Posterior vena cava (tissue), 2 donors: ENCODE measurements around the gene ETV6. TPM values are rescaled to one million over a fixed set of nuclear protein-coding genes. Genes with fewer than 3 reads are reported as not detected.

Source experiments
- DNase-seq: peaks from one replicate; pipeline ENCODE4 v3.0.0-alpha.2; 2020; ENCODE audit warnings: low spot score
- intact Hi-C, 2 donors: fragments of 100-400 bp; cut with DNase I; formaldehyde crosslinking; loops; one replicate each; pipeline versions ENCODE4 v1.14.1 to v1.14.2; 2022 to 2023
- total RNA-seq, 2 donors: library from RNA; stranded (reverse); fragmentation: NEBNext Ultra II Directional; extraction: Animal tissue kit (Norgen Biotek cat#: 25700); gene quantifications; one replicate each; pipeline ENCODE4 v1.2.1, GENCODE V29; 2021
- donor health status: DM: yes; HTN: yes; CAD: no.
- donor health status: DM: yes; HTN: yes; CAD: no.

Gene ETV6
- total RNA-seq, 2 donors from 2014 or later: 60.3 to 65.7 TPM

GRCh38 chr12:11876307-11876706, 226.8 kb downstream of the ETV6 start:
- DNase-seq: no peak
- intact Hi-C loops: no loop called here

GRCh38 chr12:11877102-11877826, 227.8 kb downstream of the ETV6 start:
- intact Hi-C loops: no loop called here
- no peak for DNase-seq

GRCh38 chr12:11877869-11878780, 228.7 kb downstream of the ETV6 start:
- no peak for DNase-seq
- intact Hi-C loops: no loop called here

- intact Hi-C loops: no loop called here
- DNase-seq: no peak
Measured at GRCh38 chr12:11879306-11879705, 229.8 kb downstream of the ETV6 start.

GRCh38 chr12:11880381-11880780, 230.9 kb downstream of the ETV6 start:
- intact Hi-C loops: loop anchor here (5.0 to 10.0 kb wide), 2 partner anchors 53 to 986 kb away; no protein-coding TSS in a partner anchor
- DNase-seq: no peak

- intact Hi-C loops: loop anchor here (5.0 to 10.0 kb wide), 2 partner anchors 55 to 987 kb away; no protein-coding TSS in a partner anchor
- DNase-seq: no peak
Measured at GRCh38 chr12:11881835-11882234, 232.4 kb downstream of the ETV6 start.

- no peak for DNase-seq
- intact Hi-C loops: loop anchor here (5.0 to 10.0 kb wide), 2 partner anchors 55 to 988 kb away; no protein-coding TSS in a partner anchor
Measured at GRCh38 chr12:11882301-11883019, 233.0 kb downstream of the ETV6 start.

GRCh38 chr12:11884116-11884515, 234.6 kb downstream of the ETV6 start:
- intact Hi-C loops: loop anchor here (5.0 to 10.0 kb wide), 2 partner anchors 57 to 989 kb away; no protein-coding TSS in a partner anchor
- DNase-seq: no peak

- no peak for DNase-seq
- intact Hi-C loops: loop anchor here (5.0 to 10.0 kb wide), 3 partner anchors 57 to 990 kb away; no protein-coding TSS in a partner anchor
Measured at GRCh38 chr12:11884706-11885105, 235.2 kb downstream of the ETV6 start.

- no peak for DNase-seq
- intact Hi-C loops: loop anchor here (5.0 to 10.0 kb wide), 2 partner anchors 233 to 991 kb away; no protein-coding TSS in a partner anchor
Measured at GRCh38 chr12:11885261-11886038, 236.0 kb downstream of the ETV6 start.

- DNase-seq: no peak
- intact Hi-C loops: loop anchor here (5.0 to 10.0 kb wide), 2 partner anchors 234 to 992 kb away; no protein-coding TSS in a partner anchor
Measured at GRCh38 chr12:11886339-11886738, 236.9 kb downstream of the ETV6 start.

GRCh38 chr12:11888029-11888428, 238.6 kb downstream of the ETV6 start:
- intact Hi-C loops: loop anchor here (5.0 to 10.0 kb wide), 2 partner anchors 236 to 993 kb away; no protein-coding TSS in a partner anchor
- no peak for DNase-seq

- intact Hi-C loops: loop anchor here in 1 of 2 donors (10.0 kb wide), 1 partner anchor 133 kb away; no protein-coding TSS in a partner anchor
- no peak for DNase-seq
Measured at GRCh38 chr12:11891346-11891745, 241.9 kb downstream of the ETV6 start.

GRCh38 chr12:11891754-11892386, 242.4 kb downstream of the ETV6 start:
- intact Hi-C loops: loop anchor here in 1 of 2 donors (10.0 kb wide), 1 partner anchor 133 kb away; no protein-coding TSS in a partner anchor

GRCh38 chr12:11893998-11894397, 244.5 kb downstream of the ETV6 start:
- no peak for DNase-seq
- intact Hi-C loops: loop anchor here in 1 of 2 donors (10.0 kb wide), 1 partner anchor 131 kb away; no protein-coding TSS in a partner anchor

More at GRCh38 chr12:11891754-11892386, 242.4 kb downstream of the ETV6 start:
- peak; percentile 87 for DNase-seq

- intact Hi-C loops: loop anchor here in 1 of 2 donors (10.0 kb wide), 1 partner anchor 130 kb away; no protein-coding TSS in a partner anchor
- no peak for DNase-seq
Measured at GRCh38 chr12:11894890-11895289, 245.4 kb downstream of the ETV6 start.

- no peak for DNase-seq
- intact Hi-C loops: loop anchor here in 1 of 2 donors (10.0 kb wide), 1 partner anchor 129 kb away; no protein-coding TSS in a partner anchor
Measured at GRCh38 chr12:11895421-11896078, 246.1 kb downstream of the ETV6 start.
